H1 (cell line): Measurements from ENCODE around the gene PRKN. TPM values are rescaled to one million over a fixed set of nuclear protein-coding genes. Genes with fewer than 3 reads are reported as not detected.

Experiments used
- CTCF ChIA-PET: fragments of 300-600 bp; sonication (Branson Sonifier 250); formaldehyde crosslinking; loops from one replicate; lab custom pipeline; 2021; ENCODE audit not compliant: partially characterized antibody; lab: Charles Lee
- POLR2A ChIA-PET: fragments of 300-600 bp; sonication (Branson Sonifier 250); formaldehyde crosslinking; loops from one replicate; lab custom pipeline; 2021; ENCODE audit warnings: inconsistent platforms; ENCODE audit not compliant: partially characterized antibody; lab: Charles Lee
- DNase-seq, 2 experiments: peaks; one replicate each; pipeline versions ENCODE4 v3.0.0 to v3.0.0-alpha.2; 2010 to 2022; ENCODE audit warnings: low spot score in 2 of 2, low read depth in 1 of 2, mixed read lengths in 1 of 2
- FAIRE-seq: peaks from 2 replicates; lab custom pipeline; 2011; peaks lifted over from hg19 to GRCh38; lab: Jason Lieb, UNC
- H2AFZ ChIP-seq: 2 replicates; pipeline ENCODE4 v1.8.1; 2012; ENCODE audit warnings: low read length, inconsistent platforms
- H2AK5ac ChIP-seq: 2 replicates; pipeline ENCODE4 v1.6.1; 2013; ENCODE audit warnings: low read depth, low read length
- H2BK120ac ChIP-seq: replicated peaks from 2 replicates; pipeline ENCODE3; 2013; ENCODE audit warnings: low read depth, low read length, inconsistent platforms
- H2BK12ac ChIP-seq: 2 replicates; pipeline ENCODE4 v1.6.1; 2013; ENCODE audit warnings: low read depth, low read length
- H2BK15ac ChIP-seq: 2 replicates; pipeline ENCODE4 v1.6.1; 2013; ENCODE audit warnings: low read length
- H2BK20ac ChIP-seq: 2 replicates; pipeline ENCODE4 v1.6.1; 2013; ENCODE audit warnings: low read length
- H2BK5ac ChIP-seq: 2 replicates; pipeline ENCODE4 v1.6.1; 2013; ENCODE audit warnings: low read depth, low read length
- H3K14ac ChIP-seq: 2 replicates; pipeline ENCODE4 v1.6.1; 2013; ENCODE audit warnings: inconsistent platforms; ENCODE audit not compliant: insufficient read length
- H3K18ac ChIP-seq: 2 replicates; pipeline ENCODE4 v1.6.1; 2013; ENCODE audit warnings: low read length; ENCODE audit errors: extremely low read depth
- H3K23ac ChIP-seq: 2 replicates; pipeline ENCODE4 v1.6.1; 2013; ENCODE audit warnings: inconsistent platforms; ENCODE audit not compliant: insufficient read length
- H3K23me2 ChIP-seq: 2 replicates; pipeline ENCODE4 v1.6.1; 2013; ENCODE audit warnings: low read depth, low read length
- H3K27ac ChIP-seq: 2 replicates; pipeline ENCODE4 v1.6.1; 2011; ENCODE audit warnings: low read depth, low read length, inconsistent platforms
- H3K27me3 ChIP-seq, 4 experiments: replicated peaks in 1 of 4; 1 replicate in 1 of 4; 2 replicates in 3 of 4; pipeline versions ENCODE4 v1.6.1 to v1.8.1; 2011 to 2013; ENCODE audit warnings: low read length in 3 of 4, mild to moderate bottlenecking in 3 of 4, inconsistent platforms in 2 of 4, mixed read lengths in 2 of 4, moderate library complexity in 1 of 4; ENCODE audit not compliant: control insufficient read depth in 3 of 4, insufficient read depth in 3 of 4; ENCODE audit errors: extremely low read depth in 1 of 4
- H3K36me3 ChIP-seq, 4 experiments: 2 replicates each; pipeline versions ENCODE4 v1.6.1 to v1.8.1; 2011 to 2013; ENCODE audit warnings: mild to moderate bottlenecking in 4 of 4, low read length in 3 of 4, moderate library complexity in 2 of 4, control low read depth in 1 of 4, inconsistent platforms in 1 of 4; ENCODE audit not compliant: insufficient read depth in 4 of 4, control insufficient read depth in 2 of 4
- H3K4ac ChIP-seq: replicated peaks from 2 replicates; pipeline ENCODE3; 2013; ENCODE audit warnings: low read length, low read depth, mixed read lengths, inconsistent platforms; ENCODE audit not compliant: insufficient read length
- H3K4me1 ChIP-seq, 4 experiments: replicated peaks in 1 of 4; 1 replicate in 1 of 4; 2 replicates in 3 of 4; pipeline versions ENCODE4 v1.6.1 to v1.8.1; 2011 to 2013; ENCODE audit warnings: low read length in 3 of 4, inconsistent platforms in 2 of 4, mixed read lengths in 1 of 4; ENCODE audit not compliant: insufficient read depth in 4 of 4, control insufficient read depth in 3 of 4
- H3K4me2 ChIP-seq, 2 experiments: 2 replicates each; pipeline versions ENCODE4 v1.6.1 to v1.8.1; 2011 to 2013; ENCODE audit warnings: low read depth in 2 of 2, low read length in 2 of 2, control low read depth in 1 of 2, inconsistent platforms in 1 of 2, mild to moderate bottlenecking in 1 of 2; ENCODE audit not compliant: insufficient read depth in 1 of 2
- H3K4me3 ChIP-seq, 4 experiments: fragments of 200-600, 300-600 bp in 1 of 4; sonication (generic), shearing (Covaris generic), sonication (Bioruptor Twin) in 1 of 4; 2 replicates each; pipeline versions ENCODE4 v1.5.1 to v1.8.1; 2011 to 2016; ENCODE audit warnings: low read length in 4 of 4, low read depth in 3 of 4, control low read depth in 2 of 4, inconsistent platforms in 2 of 4, mild to moderate bottlenecking in 2 of 4, mixed read lengths in 1 of 4, moderate library complexity in 1 of 4; ENCODE audit not compliant: insufficient read depth in 2 of 4; ENCODE audit errors: extremely low read depth in 1 of 4
- H3K56ac ChIP-seq: replicated peaks from 2 replicates; pipeline ENCODE3; 2013; ENCODE audit warnings: low read depth, mild to moderate bottlenecking, mixed read lengths, low read length, inconsistent platforms; ENCODE audit not compliant: insufficient read length
- H3K79me1 ChIP-seq: 2 replicates; pipeline ENCODE4 v1.6.1; 2013; ENCODE audit warnings: low read depth, low read length, control low read depth
- H3K79me2 ChIP-seq, 2 experiments: 2 replicates each; pipeline versions ENCODE4 v1.6.1 to v1.8.1; 2012 to 2013; ENCODE audit warnings: low read length in 2 of 2, mild to moderate bottlenecking in 2 of 2, inconsistent platforms in 1 of 2; ENCODE audit not compliant: insufficient read depth in 2 of 2, control insufficient read depth in 1 of 2
- H3K9ac ChIP-seq, 4 experiments: replicated peaks in 1 of 4; 1 replicate in 1 of 4; 2 replicates in 3 of 4; pipeline versions ENCODE4 v1.6.1 to v1.8.1; 2011 to 2013; ENCODE audit warnings: low read depth in 3 of 4, low read length in 3 of 4, control low read depth in 2 of 4, mild to moderate bottlenecking in 2 of 4, moderate library complexity in 2 of 4, inconsistent platforms in 1 of 4; ENCODE audit errors: extremely low read depth in 1 of 4
- H3K9me3 ChIP-seq, 2 experiments: 2 replicates each; pipeline versions ENCODE4 v1.6.1 to v1.8.1; 2012 to 2013; ENCODE audit warnings: mild to moderate bottlenecking in 2 of 2, moderate library complexity in 2 of 2, control low read depth in 1 of 2, inconsistent platforms in 1 of 2, low read depth in 1 of 2, low read length in 1 of 2, mixed read lengths in 1 of 2; ENCODE audit not compliant: insufficient read depth in 2 of 2
- H4K20me1 ChIP-seq, 2 experiments: replicated peaks in 1 of 2; 2 replicates each; pipeline versions ENCODE3 to v1.8.1; 2011 to 2013; ENCODE audit warnings: inconsistent platforms in 2 of 2, low read length in 2 of 2, mild to moderate bottlenecking in 1 of 2; ENCODE audit not compliant: insufficient read depth in 2 of 2, control insufficient read depth in 1 of 2
- H4K5ac ChIP-seq: 2 replicates; pipeline ENCODE4 v1.6.1; 2013; ENCODE audit warnings: low read length, low read depth, mixed read lengths, inconsistent platforms; ENCODE audit not compliant: insufficient read length
- H4K8ac ChIP-seq: 2 replicates; pipeline ENCODE4 v1.8.0; 2013; ENCODE audit warnings: mild to moderate bottlenecking, moderate library complexity, low read length, inconsistent platforms; ENCODE audit not compliant: insufficient read depth; ENCODE audit errors: extremely low read depth
- H4K91ac ChIP-seq: replicated peaks from 2 replicates; pipeline ENCODE3; 2013; ENCODE audit warnings: low read length, mixed read lengths, inconsistent platforms; ENCODE audit not compliant: insufficient read length
- POLR2AphosphoS5 ChIP-seq: IDR thresholded peaks from 2 replicates; pipeline ENCODE4 v1.6.1; 2011; ENCODE audit warnings: low read depth, low read length
- WGBS, 2 experiments: shearing (Covaris generic) in 1 of 2; methylation state at CpG; one replicate each; pipeline versions ENCODE4 v1.1.6 to v1.1.7; 2013 to 2015; ENCODE audit warnings: low lambda C conversion rate in 2 of 2, mixed read lengths in 2 of 2, inconsistent platforms in 1 of 2, low coverage in 1 of 2, missing lambda C conversion rate in 1 of 2; ENCODE audit not compliant: insufficient replicate concordance in 2 of 2, insufficient coverage in 1 of 2, insufficient read length in 1 of 2; ENCODE audit errors: extremely low coverage in 1 of 2, missing lambda C conversion rate in 1 of 2; 5-methylcytosine and 5-hydroxymethylcytosine counted together
- polyA plus RNA-seq, 7 experiments: library from polyadenylated mRNA; depleted of rRNA in 3 of 7; stranded (reverse) in 5 of 7; unstranded in 2 of 7; fragments of >200 nt in 5 of 7; fragments of 200-250 nt in 2 of 7; gene quantifications; 1 replicate in 5 of 7; 2 replicates in 1 of 7; 4 replicates in 1 of 7; pipeline versions ENCODE4 v1.2.1 to v1.2.3, GENCODE V29; 2011 to 2013; ENCODE audit warnings: missing spikeins in 2 of 7, mixed read lengths in 2 of 7
- total RNA-seq: library from RNA; stranded (reverse); fragmentation: NEBNext Ultra II Directional; extraction: Animal tissue kit (Norgen Biotek cat#: 25700); gene quantifications from 2 replicates; pipeline ENCODE4 v1.2.1, GENCODE V29; 2021

Gene PRKN
- total and polyA plus RNA-seq, 2 of the 8 experiments (the other 6 are each of a cell fraction or from before 2014, with no cell fraction given), result 0.13 to 0.29 TPM

- Histone ChIP-seq H3K4ac (no peak overlapping the region), H3K14ac (no peak overlapping the region), H3K4me1 (peaks cover 0 to 2% (median 0%) of the 10 kb centered on the region in 4 experiments; a peak in 1 of 7 replicates), H2AFZ (no peak overlapping the region), H2BK20ac (no peak overlapping the region), H3K27ac (no peak overlapping the region), H4K8ac (no peak overlapping the region), H3K27me3 (no peaks in the 10 kb centered on the region), H3K79me1 (no peaks in the 10 kb centered on the region), H2BK5ac (no peak overlapping the region), H2BK120ac (no peak overlapping the region), H4K5ac (no peak overlapping the region), H3K9ac (no peak overlapping the region), H3K18ac (no peak overlapping the region), H3K79me2 (no peaks in the 10 kb centered on the region), H3K4me2 (no peak overlapping the region), H4K91ac (no peak overlapping the region), H3K9me3 (no peaks in the 10 kb centered on the region), H2BK12ac (no peak overlapping the region), H3K4me3 (no peak overlapping the region), H3K23ac (no peak overlapping the region), H3K36me3 (no peaks in the 10 kb centered on the region), H2BK15ac (no peak overlapping the region), H2AK5ac (no peak overlapping the region), H3K23me2 (no peaks in the 10 kb centered on the region; the same call in 1 of the 2 replicates), H3K56ac (no peak overlapping the region), H4K20me1 (no peaks in the 10 kb centered on the region)
- CTCF ChIA-PET, result no interaction called here
- DNase-seq, result no peak
- FAIRE-seq, result no peak
- POLR2A ChIA-PET, result no interaction called here
- WGBS, 2 experiments, result 88% methylated on average over 9 of the region's 9 CpGs; no CpG with 5 or more reads in 1 of the 2 experiments
- TF ChIP-seq POLR2AphosphoS5, result no peak
Measured at GRCh38 chr6:161548713-161549296, 1178.8 kb downstream of the PRKN start.
